HEK293T (cell line): ENCODE measurements around the gene ANKRD33.

Experiments
- CTCF ChIA-PET: fragments of 350-600 bp; formaldehyde crosslinking; extraction: SDS; loops from one replicate; lab custom pipeline; 2021; ENCODE audit warnings: antibody characterized with exemption, inconsistent platforms; lab: Yijun Ruan, JAX
- POLR2A ChIA-PET: fragments of 350-600 bp; formaldehyde crosslinking; extraction: SDS; loops from one replicate; lab custom pipeline; 2020; ENCODE audit warnings: antibody characterized with exemption, inconsistent platforms; lab: Yijun Ruan, JAX
- DNase-seq: peaks from one replicate; pipeline ENCODE4 v3.0.0; 2012; ENCODE audit warnings: mixed read lengths; ENCODE audit errors: extremely low spot score
- ARNT ChIP-seq: fragments of 450-650 bp; IDR thresholded peaks from 2 replicates; pipeline ENCODE4 v1.6.1; 2017; ENCODE audit warnings: mild to moderate bottlenecking
- BHLHE40 ChIP-seq: fragments of 450-650 bp; IDR thresholded peaks from 2 replicates; pipeline ENCODE4 v1.6.1; 2016; ENCODE audit warnings: mild to moderate bottlenecking, moderate library complexity, borderline replicate concordance
- CTBP1 ChIP-seq: fragments of 450-650 bp; IDR thresholded peaks from 2 replicates; pipeline ENCODE4 v1.6.1; 2016; ENCODE audit warnings: borderline replicate concordance
- ELF4 ChIP-seq: fragments of 450-650 bp; IDR thresholded peaks from 2 replicates; pipeline ENCODE4 v1.6.1; 2017; ENCODE audit warnings: antibody characterized with exemption
- FOXA1 ChIP-seq: fragments of 450-650 bp; IDR thresholded peaks from 2 replicates; pipeline ENCODE4 v1.6.1; 2016; ENCODE audit warnings: mild to moderate bottlenecking
- FOXK2 ChIP-seq: fragments of 450-650 bp; IDR thresholded peaks from 2 replicates; pipeline ENCODE4 v1.6.1; 2016; ENCODE audit warnings: mild to moderate bottlenecking
- FOXM1 ChIP-seq: fragments of 450-650 bp; IDR thresholded peaks from 2 replicates; pipeline ENCODE4 v1.6.1; 2017; ENCODE audit warnings: mild to moderate bottlenecking, borderline replicate concordance
- HDGF ChIP-seq: fragments of 450-650 bp; IDR thresholded peaks from 2 replicates; pipeline ENCODE4 v1.6.1; 2017; ENCODE audit warnings: antibody characterized with exemption, borderline replicate concordance
- L3MBTL2 ChIP-seq: fragments of 450-650 bp; conservative IDR thresholded peaks from 2 replicates; pipeline ENCODE4 v1.6.1; 2016; ENCODE audit warnings: mild to moderate bottlenecking
- LEF1 ChIP-seq: fragments of 450-650 bp; IDR thresholded peaks from 2 replicates; pipeline ENCODE4 v1.6.1; 2017; ENCODE audit warnings: mild to moderate bottlenecking, borderline replicate concordance
- NFRKB ChIP-seq: fragments of 450-650 bp; IDR thresholded peaks from 2 replicates; pipeline ENCODE4 v1.6.1; 2016; ENCODE audit warnings: mild to moderate bottlenecking, moderate library complexity
- SP1 ChIP-seq: fragments of 450-650 bp; IDR thresholded peaks from 2 replicates; pipeline ENCODE4 v1.6.1; 2017
- SUZ12 ChIP-seq: fragments of 450-650 bp; IDR thresholded peaks from 2 replicates; pipeline ENCODE4 v1.6.1; 2016; ENCODE audit warnings: mild to moderate bottlenecking
- TARDBP ChIP-seq: fragments of 450-650 bp; IDR thresholded peaks from 2 replicates; pipeline ENCODE4 v1.6.1; 2016
- ZNF384 ChIP-seq: fragments of 450-650 bp; IDR thresholded peaks from 2 replicates; pipeline ENCODE4 v1.6.1; 2016
- TF ChIP-seq, protein P1 (sequence below): fragments of 450-650 bp; IDR thresholded peaks from 2 replicates; pipeline ENCODE4 v1.6.1; 2016

Gene ANKRD33

DNA sequence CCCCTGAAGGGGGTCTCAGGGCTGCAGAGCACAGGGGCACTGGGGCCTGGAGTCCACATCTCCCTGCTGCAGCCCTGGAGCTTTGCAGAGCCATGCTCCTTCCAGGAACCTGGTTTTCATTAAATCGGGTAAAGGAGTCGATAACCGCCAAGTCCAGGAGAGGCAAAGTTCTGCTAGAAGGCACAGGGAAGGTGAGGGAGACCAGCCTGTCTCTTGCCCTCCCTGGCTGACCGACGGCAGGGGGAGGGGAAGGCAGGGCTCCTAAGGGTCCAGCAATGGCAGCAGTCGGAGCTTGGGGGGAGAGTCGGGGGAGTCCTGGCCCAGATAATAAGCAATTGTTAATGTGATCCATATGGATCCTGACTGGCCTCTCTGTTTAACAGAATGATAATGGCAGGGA lies 42.4 kb upstream of the ANKRD33 start:
- CTCF ChIA-PET, result no interaction called here
- TF ChIP-seq, protein P1, sequence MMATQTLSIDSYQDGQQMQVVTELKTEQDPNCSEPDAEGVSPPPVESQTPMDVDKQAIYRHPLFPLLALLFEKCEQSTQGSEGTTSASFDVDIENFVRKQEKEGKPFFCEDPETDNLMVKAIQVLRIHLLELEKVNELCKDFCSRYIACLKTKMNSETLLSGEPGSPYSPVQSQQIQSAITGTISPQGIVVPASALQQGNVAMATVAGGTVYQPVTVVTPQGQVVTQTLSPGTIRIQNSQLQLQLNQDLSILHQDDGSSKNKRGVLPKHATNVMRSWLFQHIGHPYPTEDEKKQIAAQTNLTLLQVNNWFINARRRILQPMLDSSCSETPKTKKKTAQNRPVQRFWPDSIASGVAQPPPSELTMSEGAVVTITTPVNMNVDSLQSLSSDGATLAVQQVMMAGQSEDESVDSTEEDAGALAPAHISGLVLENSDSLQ, result no peak
- TF ChIP-seq TARDBP (no peak), FOXK2 (no peak), SUZ12 (no peak), FOXM1 (no peak), HDGF (no peak), ARNT (no peak), NFRKB (no peak), BHLHE40 (no peak), ZNF384 (no peak), L3MBTL2 (no peak)
- DNase-seq, result no peak
- POLR2A ChIA-PET, result no interaction called here

DNA sequence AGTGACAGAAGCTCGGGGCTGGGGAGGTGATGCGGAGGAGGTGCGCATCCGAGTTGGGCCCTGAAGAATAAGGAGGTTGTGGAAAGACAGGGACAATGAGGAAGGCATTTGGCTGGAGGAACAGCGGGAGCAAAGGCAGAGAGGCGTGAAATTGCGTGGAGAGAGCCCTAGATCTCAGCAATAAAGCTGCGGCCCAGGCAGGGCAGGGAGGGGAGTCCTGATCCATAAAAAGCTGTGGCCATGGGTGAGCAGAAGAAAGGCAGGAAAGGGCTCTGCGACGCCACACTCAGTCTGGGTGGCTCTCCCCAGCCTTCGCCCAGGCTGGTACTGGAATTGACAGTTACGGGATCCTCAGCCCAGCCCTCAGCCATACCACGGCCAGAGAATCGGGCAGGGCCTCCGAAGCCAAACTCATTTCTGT lies 41.6 kb upstream of the ANKRD33 start:
- TF ChIP-seq CTBP1, result no peak
- no peak for TF ChIP-seq ZNF384
- TF ChIP-seq BHLHE40, result no peak
- POLR2A ChIA-PET, result no interaction called here
- CTCF ChIA-PET, result no interaction called here
- no peak for DNase-seq

DNA sequence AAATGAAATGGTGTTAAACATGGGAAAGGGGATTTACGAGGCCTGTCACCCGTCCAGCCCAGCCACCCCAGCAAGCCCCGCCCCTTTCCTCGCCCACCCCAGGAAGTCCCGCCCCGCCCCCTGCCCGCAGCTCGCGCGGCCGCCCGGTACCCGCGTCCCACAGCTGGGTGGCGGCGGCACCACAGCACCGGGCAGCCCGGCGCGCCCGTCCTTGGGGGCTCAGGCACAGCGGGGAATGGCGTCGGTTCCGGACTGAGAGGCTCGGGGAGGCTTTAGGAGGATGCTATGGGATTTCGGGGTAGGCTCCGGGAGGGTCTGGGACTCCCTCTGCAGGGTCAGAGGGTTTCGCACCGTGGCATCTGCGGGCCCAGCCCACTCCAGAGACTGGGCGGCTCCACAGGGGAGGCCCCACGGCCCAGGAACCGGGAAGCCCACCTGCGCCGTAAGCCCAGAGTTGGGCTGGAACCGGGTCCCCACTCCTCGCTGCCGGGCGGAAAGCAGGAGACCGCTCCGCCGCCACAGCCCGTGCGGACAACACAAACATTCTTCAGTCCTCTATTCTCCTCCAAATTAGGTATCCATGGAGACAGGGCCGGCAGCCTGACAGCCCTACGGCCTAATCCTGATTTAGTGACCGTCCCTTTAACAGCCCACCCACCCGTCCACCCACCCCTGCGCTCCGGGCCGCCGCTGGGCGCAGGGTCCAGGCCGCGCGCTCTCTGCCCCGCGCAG lies 40.8 kb upstream of the ANKRD33 start:
- ChIA-PET POLR2A (no interaction called here), CTCF (no interaction called here)
- DNase-seq, result peak; percentile 77
- TF ChIP-seq, protein P1, result peak; percentile 63
- TF ChIP-seq LEF1, result no peak

DNA sequence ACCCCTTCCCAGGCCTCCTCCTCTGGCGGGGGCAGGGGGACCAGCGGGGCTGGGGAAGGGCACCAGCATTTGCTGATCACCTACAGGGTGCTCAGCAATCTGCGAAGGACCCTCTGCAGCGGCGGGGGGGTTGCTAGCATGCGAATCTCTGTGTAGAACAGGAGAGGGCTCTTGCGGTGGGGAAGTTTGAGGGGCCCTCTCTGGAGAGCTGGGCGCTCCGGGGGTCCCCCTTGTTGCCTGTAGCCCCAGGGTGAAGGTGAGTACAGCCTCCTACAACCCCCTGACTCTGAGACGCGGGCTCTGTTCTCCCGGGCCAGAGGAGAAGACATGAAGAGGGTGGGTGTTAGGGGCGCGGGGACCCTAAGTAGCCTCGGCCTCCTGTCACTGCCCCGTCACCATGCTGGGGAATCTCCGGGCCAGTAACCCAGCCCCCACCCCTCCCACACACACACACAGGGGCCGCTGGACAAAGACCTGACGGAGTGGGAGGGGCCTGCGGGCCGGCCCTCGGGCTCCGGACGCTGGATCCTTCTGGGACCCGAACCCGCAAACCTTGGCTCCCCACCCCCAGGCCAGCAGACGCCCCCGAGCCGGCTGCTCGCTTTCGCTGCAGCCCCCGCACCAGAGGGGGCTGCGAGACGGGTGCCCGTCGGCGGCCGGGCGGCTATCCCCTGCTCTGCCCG lies 40.1 kb upstream of the ANKRD33 start:
- DNase-seq, result peak; percentile 22
- CTCF ChIA-PET, result interaction anchor here (1.2 kb wide), 1 partner anchor 24 kb away, joined by 5 read pairs; no protein-coding TSS in a partner anchor
- TF ChIP-seq ZNF384 (no peak), FOXM1 (no peak), NFRKB (no peak), ELF4 (no peak), FOXA1 (no peak), BHLHE40 (no peak), SP1 (no peak), L3MBTL2 (no peak), ARNT (no peak), SUZ12 (no peak), LEF1 (no peak), TARDBP (no peak), CTBP1 (no peak), HDGF (no peak), FOXK2 (no peak)
- TF ChIP-seq, protein P1, result no peak
- POLR2A ChIA-PET, result no interaction called here

DNA sequence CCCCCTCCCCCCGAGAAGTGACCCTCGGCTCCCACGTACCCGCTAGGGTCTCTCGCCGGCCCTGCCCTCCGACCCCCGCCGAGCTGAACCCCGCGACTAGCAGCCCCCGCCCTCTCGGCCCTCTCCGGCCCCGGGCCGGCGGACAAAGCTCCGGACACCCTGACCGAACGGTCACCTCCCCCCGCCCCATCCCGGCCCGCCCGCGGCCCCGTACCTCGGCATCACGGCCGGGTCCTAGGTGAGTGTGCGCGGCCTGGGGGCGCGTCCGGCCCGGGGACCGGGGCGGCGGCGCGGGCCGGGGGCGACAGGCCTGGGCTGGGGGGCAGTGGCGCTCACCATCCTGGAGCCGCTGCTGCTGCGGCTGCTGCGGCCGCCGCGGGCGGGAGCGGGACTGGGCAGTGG lies 39.6 kb upstream of the ANKRD33 start, which contains the start of gene FIGNL2:
FIGNL2 (minus strand) TSS at position 393 of the 402 bp plus-strand sequence. CDS start 26,305 bp downstream, outside the sequence.
- POLR2A ChIA-PET, result no interaction called here
- DNase-seq, result no peak
- TF ChIP-seq ZNF384, result no peak
- no peak for TF ChIP-seq LEF1
- TF ChIP-seq NFRKB, result no peak
- no peak for TF ChIP-seq ELF4
- no peak for TF ChIP-seq CTBP1
- no peak for TF ChIP-seq BHLHE40
- TF ChIP-seq SUZ12, result no peak
- TF ChIP-seq HDGF, result no peak
- TF ChIP-seq FOXM1, result no peak
- TF ChIP-seq L3MBTL2, result no peak
- CTCF ChIA-PET, result interaction anchor here (1.2 kb wide), 1 partner anchor 24 kb away, joined by 5 read pairs; no protein-coding TSS in a partner anchor

DNA sequence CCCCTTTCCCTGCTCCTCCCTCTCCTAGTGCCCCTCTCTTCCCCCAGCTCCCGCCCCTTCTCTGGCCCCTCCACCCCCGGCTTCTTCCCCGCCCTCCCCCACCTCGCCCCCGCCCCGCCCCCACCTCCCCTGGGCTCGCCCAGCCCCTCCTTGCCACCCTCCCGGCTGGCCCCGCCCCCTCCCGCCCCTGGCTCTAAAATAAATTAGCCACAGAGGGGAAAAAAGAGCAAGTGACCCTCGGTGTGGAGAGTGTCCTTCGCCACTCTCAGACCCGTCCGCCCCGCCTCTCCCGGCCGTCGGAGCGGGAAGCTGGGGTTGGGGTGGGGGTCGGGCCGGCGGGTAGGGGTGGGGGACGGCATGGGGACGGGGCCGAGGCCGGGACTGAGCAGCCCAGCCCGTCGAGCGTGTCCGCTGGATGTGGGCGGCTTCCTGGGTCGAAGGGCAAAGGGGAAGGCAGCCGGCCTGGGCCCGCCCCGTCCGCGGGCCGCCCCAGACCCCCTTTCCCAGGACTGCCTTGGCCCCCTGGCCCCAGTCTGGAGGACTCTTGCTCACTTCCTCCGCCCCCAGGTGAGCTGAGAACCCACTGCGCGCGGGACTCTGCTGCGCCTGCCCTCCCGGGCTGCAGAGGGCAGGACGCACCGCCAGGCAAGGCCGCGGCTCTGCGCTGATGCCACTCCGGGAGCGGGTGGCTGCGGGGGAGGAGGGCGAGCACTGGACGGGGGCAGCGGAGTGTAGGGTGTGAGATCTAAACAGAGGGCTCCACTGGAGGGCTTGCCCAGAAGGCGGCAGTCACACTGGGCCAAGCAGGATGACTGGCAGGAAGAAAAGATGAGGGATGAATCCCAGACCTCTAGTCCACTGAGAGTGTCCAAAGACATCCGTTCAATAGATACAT lies 38.8 kb upstream of the ANKRD33 start:
- CTCF ChIA-PET, result interaction anchor here (1.2 kb wide), 1 partner anchor 25 kb away, joined by 5 read pairs; no protein-coding TSS in a partner anchor
- no peak for TF ChIP-seq L3MBTL2
- TF ChIP-seq ELF4, result no peak
- TF ChIP-seq SP1, result no peak
- TF ChIP-seq FOXK2, result no peak
- no peak for TF ChIP-seq FOXM1
- TF ChIP-seq ARNT, result no peak
- peak; percentile 32 for DNase-seq
- POLR2A ChIA-PET, result no interaction called here
